Activated B cell treated with CpG ODN at 0.5 μM for 24 hours (primary cell): Measurements from ENCODE around the gene DOCK1. TPM values are rescaled to one million over a fixed set of nuclear protein-coding genes. Genes with fewer than 3 reads are reported as not detected.

Source experiments
- ATAC-seq: fragments of 200-7000 bp; cut with Tn5 transposase; one replicate; pipeline ENCODE4 v1.10.0; 2021; ENCODE audit warnings: low read depth, mild to moderate bottlenecking, moderate library complexity
- CTCF ChIA-PET: fragments of 350-600 bp; sonication (Branson Sonifier 250); formaldehyde crosslinking; loops from one replicate; lab custom pipeline; 2021; ENCODE audit warnings: antibody characterized with exemption; lab: Charles Lee
- POLR2A ChIA-PET: fragments of 350-600 bp; sonication (Branson Sonifier 250); formaldehyde crosslinking; loops from one replicate; lab custom pipeline; 2021; ENCODE audit warnings: antibody characterized with exemption; lab: Charles Lee
- DNase-seq: peaks from one replicate; pipeline ENCODE4 v3.0.0; 2022
- H3K27ac Mint-ChIP-seq: one replicate; pipeline ENCODE4 v1.8.0; 2020; ENCODE audit warnings: mixed read lengths
- H3K27me3 Mint-ChIP-seq: one replicate; pipeline ENCODE4 v1.8.0; 2021; ENCODE audit warnings: mixed read lengths
- H3K36me3 Mint-ChIP-seq: one replicate; pipeline ENCODE4 v1.8.0; 2021; ENCODE audit warnings: low read depth, mixed read lengths
- H3K4me1 Mint-ChIP-seq: one replicate; pipeline ENCODE4 v1.8.0; 2021; ENCODE audit warnings: mixed read lengths
- H3K4me3 Mint-ChIP-seq: one replicate; pipeline ENCODE4 v1.8.0; 2020; ENCODE audit warnings: mild to moderate bottlenecking, mixed read lengths
- H3K9me3 Mint-ChIP-seq: one replicate; pipeline ENCODE4 v1.8.0; 2020; ENCODE audit warnings: mixed read lengths
- CTCF ChIP-seq: fragments of 200-600 bp; IDR thresholded peaks from one replicate; pipeline ENCODE4 v1.8.0; 2022; ENCODE audit warnings: antibody characterized with exemption, mild to moderate bottlenecking
- intact Hi-C: fragments of 100-400 bp; cut with micrococcal nuclease; formaldehyde crosslinking; loops from one replicate; pipeline ENCODE4 v1.15.1; 2024
- total RNA-seq: library from RNA; stranded (reverse); gene quantifications from 2 replicates; pipeline ENCODE4 v1.2.3, GENCODE V29; 2022

DOCK1 gene
- total RNA-seq, 1 donor from 2014 or later = not detected

DNA sequence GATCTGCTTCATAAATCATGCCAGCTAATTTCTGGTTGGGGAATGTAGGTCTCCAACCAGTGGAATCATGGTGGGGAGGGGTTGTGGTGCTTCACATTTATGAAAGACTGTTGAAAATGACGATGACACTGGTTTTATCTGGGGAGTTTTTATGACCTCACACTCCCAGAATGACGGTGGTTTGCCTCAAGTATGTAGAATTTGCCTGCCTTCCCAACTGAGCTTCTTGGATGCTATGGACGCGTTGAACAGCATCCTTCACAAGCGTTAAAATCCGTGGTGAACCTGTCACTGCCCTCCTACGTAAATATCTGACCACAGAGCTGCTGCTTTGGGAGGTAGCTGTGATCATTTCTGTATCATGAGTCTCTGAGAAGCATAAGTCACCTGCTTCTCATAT, 287.9 kb downstream of the DOCK1 start:
- no peak overlapping the region for H3K4me3 Mint-ChIP-seq
- TF ChIP-seq CTCF = no peak
- intact Hi-C loops = no loop called here
- ATAC-seq = no peak
- no peaks in the 10 kb centered on the region for H3K9me3 Mint-ChIP-seq
- DNase-seq = no peak
- H3K27me3 Mint-ChIP-seq = peaks cover 27% of the 10 kb centered on the region
- H3K27ac Mint-ChIP-seq = no peak overlapping the region
- H3K4me1 Mint-ChIP-seq = no peaks in the 10 kb centered on the region
- no peaks in the 10 kb centered on the region for H3K36me3 Mint-ChIP-seq
- POLR2A ChIA-PET = no interaction called here
- CTCF ChIA-PET = no interaction called here

DNA sequence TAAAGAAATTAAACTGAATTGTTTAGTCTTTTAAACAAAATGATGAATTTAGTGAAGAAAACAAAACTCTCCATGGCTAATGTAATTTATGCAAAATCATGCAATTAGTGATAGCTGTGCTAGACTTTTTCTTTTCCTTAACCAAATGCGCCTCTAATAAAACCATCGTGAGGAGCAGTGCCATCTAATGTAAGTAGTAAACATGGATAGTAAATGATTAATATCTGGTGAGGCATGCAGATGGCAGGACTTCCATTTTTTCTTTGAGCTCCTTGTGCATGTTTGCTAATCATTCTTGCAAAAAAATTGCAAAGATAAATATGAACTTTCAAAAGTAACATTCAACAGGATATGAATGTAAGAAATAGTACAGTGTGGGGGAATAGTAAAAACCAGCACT, 288.9 kb downstream of the DOCK1 start:
- Mint-ChIP-seq H3K9me3 (no peaks in the 10 kb centered on the region), H3K36me3 (no peaks in the 10 kb centered on the region), H3K27ac (no peak overlapping the region), H3K4me1 (no peaks in the 10 kb centered on the region), H3K27me3 (peaks cover 27% of the 10 kb centered on the region), H3K4me3 (no peak overlapping the region)
- no peak for TF ChIP-seq CTCF
- ChIA-PET CTCF (no interaction called here), POLR2A (no interaction called here)
- ATAC-seq (no peak), DNase-seq (no peak)
- intact Hi-C loops = no loop called here

DNA sequence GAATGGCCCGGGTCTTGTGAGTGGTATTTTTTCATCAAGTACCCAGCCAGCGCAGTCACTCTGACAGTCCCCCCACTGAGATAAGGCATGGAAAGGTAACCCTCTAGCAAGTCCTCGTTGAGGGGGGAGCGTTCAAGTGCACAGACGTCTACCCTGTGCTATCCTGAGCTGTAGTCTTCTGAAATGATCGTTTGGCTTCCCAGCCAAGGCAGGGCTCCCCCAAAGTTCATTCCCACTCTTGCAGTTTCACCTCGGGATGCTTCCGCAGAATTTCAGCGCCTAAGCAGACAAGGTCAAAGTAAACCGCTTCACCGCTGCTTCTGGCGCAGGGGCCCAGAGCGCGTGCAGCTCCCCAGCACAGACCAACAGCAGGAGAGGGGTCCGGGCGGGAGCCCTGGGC, 289.4 kb downstream of the DOCK1 start:
- no peak overlapping the region for H3K4me3 Mint-ChIP-seq
- ATAC-seq = no peak
- no peaks in the 10 kb centered on the region for H3K36me3 Mint-ChIP-seq
- CTCF ChIA-PET = no interaction called here
- peaks cover 27% of the 10 kb centered on the region for H3K27me3 Mint-ChIP-seq
- POLR2A ChIA-PET = no interaction called here
- DNase-seq = no peak
- intact Hi-C loops = no loop called here
- no peak overlapping the region for H3K27ac Mint-ChIP-seq
- TF ChIP-seq CTCF = no peak
- H3K4me1 Mint-ChIP-seq = no peaks in the 10 kb centered on the region
- H3K9me3 Mint-ChIP-seq = no peaks in the 10 kb centered on the region

DNA sequence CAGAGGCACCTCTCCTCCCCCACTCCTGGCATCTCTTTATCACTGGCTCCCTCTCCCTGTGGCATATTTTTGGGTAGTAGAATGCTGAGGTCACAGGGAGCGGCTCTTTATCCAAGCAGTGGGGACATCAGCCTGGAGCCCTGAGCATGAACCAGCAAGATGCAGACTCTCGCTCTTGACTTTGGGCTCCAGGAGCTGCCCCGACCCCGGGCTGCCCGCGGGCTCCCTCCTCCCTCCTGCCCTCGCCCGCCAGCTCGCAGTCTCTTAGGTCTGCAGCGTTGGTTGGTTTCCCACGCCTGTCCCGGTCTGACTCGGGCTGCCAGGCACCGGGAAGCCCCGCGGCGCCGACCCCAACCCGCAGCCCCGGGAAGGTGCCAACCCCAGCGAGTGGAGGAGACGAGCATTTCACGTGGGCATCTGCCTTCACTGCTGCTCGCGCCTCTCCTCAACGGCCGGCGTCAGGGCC, 289.8 kb downstream of the DOCK1 start:
- H3K4me1 Mint-ChIP-seq = no peaks in the 10 kb centered on the region
- no peaks in the 10 kb centered on the region for H3K36me3 Mint-ChIP-seq
- DNase-seq (no peak), ATAC-seq (no peak)
- CTCF ChIA-PET = no interaction called here
- H3K27ac Mint-ChIP-seq = no peak overlapping the region
- no peak for TF ChIP-seq CTCF
- H3K4me3 Mint-ChIP-seq = no peak overlapping the region
- intact Hi-C loops = no loop called here
- no peaks in the 10 kb centered on the region for H3K9me3 Mint-ChIP-seq
- peaks cover 27% of the 10 kb centered on the region for H3K27me3 Mint-ChIP-seq
- POLR2A ChIA-PET = no interaction called here

GRCh38 chr10:127195571-127196281, 290.5 kb downstream of the DOCK1 start:
- no peak for ATAC-seq
- no peak overlapping the region for H3K27ac Mint-ChIP-seq
- intact Hi-C loops = no loop called here
- H3K27me3 Mint-ChIP-seq = peaks cover 27% of the 10 kb centered on the region
- ChIA-PET CTCF (no interaction called here), POLR2A (no interaction called here)
- no peaks in the 10 kb centered on the region for H3K9me3 Mint-ChIP-seq
- H3K4me1 Mint-ChIP-seq = no peaks in the 10 kb centered on the region
- no peak overlapping the region for H3K4me3 Mint-ChIP-seq
- H3K36me3 Mint-ChIP-seq = no peaks in the 10 kb centered on the region
- no peak for TF ChIP-seq CTCF
- DNase-seq = no peak
